HepG2 (cell line): Measurements from ENCODE around the gene RNU4-1. TPM values are rescaled to one million over a fixed set of nuclear protein-coding genes. Genes with fewer than 3 reads are reported as not detected.

Source experiments
- BORCS8-MEF2B ChIP-seq: sonication (generic); formaldehyde crosslinking; IDR thresholded peaks from 2 replicates; pipeline ENCODE4 v1.8.0; 2022; ENCODE audit warnings: mild to moderate bottlenecking, missing genetic modification reagents
- CBX5 ChIP-seq: sonication (generic); formaldehyde crosslinking; IDR thresholded peaks from 2 replicates; pipeline ENCODE4 v1.4.0; 2020; ENCODE audit warnings: missing genetic modification reagents, borderline replicate concordance
- EP300 ChIP-seq, 3 experiments: sonication (generic) in 1 of 3; formaldehyde crosslinking in 1 of 3; IDR thresholded peaks; 2 replicates each; pipeline versions ENCODE4 v1.5.1 to v1.6.1; 2011 to 2020; ENCODE audit warnings: low read depth in 2 of 3, low read length in 2 of 3, borderline replicate concordance in 1 of 3, improper control_type of control experiment in 1 of 3, mild to moderate bottlenecking in 1 of 3, missing genetic modification reagents in 1 of 3, moderate library complexity in 1 of 3
- GATAD2A ChIP-seq: IDR thresholded peaks from 2 replicates; pipeline ENCODE4 v1.6.1; 2016
- HMG20A ChIP-seq: IDR thresholded peaks from 2 replicates; pipeline ENCODE4 v1.6.1; 2016; ENCODE audit warnings: borderline replicate concordance
- MATR3 ChIP-seq: sonication (generic); formaldehyde crosslinking; IDR thresholded peaks from 2 replicates; pipeline ENCODE4 v1.4.0; 2020; ENCODE audit warnings: missing genetic modification reagents
- MYNN ChIP-seq: sonication (generic); formaldehyde crosslinking; IDR thresholded peaks from 2 replicates; pipeline ENCODE4 v1.4.0; 2020; ENCODE audit warnings: mild to moderate bottlenecking, low read depth, missing genetic modification reagents
- SMAD3 ChIP-seq: sonication (generic); formaldehyde crosslinking; IDR thresholded peaks from 2 replicates; pipeline ENCODE4 v1.4.0; 2020; ENCODE audit warnings: missing genetic modification reagents
- TAF1 ChIP-seq: sonication (generic); formaldehyde crosslinking; IDR thresholded peaks from 2 replicates; pipeline ENCODE4 v1.4.0; 2020; ENCODE audit warnings: missing genetic modification reagents
- ZNF235 ChIP-seq: sonication (generic); formaldehyde crosslinking; IDR thresholded peaks from 2 replicates; pipeline ENCODE4 v1.8.1; 2023; ENCODE audit warnings: mild to moderate bottlenecking, missing genetic modification reagents, borderline replicate concordance
- ZNF569 ChIP-seq: sonication (generic); formaldehyde crosslinking; IDR thresholded peaks from 2 replicates; pipeline ENCODE4 v1.5.0; 2020; ENCODE audit warnings: mild to moderate bottlenecking, missing genetic modification reagents, moderate library complexity, borderline replicate concordance
- ZNF883 ChIP-seq: sonication (generic); formaldehyde crosslinking; IDR thresholded peaks from 2 replicates; pipeline ENCODE4 v1.5.1; 2020; ENCODE audit warnings: mild to moderate bottlenecking, missing genetic modification reagents; ENCODE audit errors: not compliant biosample characterization
- polyA plus RNA-seq, 8 experiments: library from polyadenylated mRNA; depleted of rRNA in 3 of 8; stranded (reverse) in 7 of 8; unstranded in 1 of 8; fragments of >200 nt; fragmentation: Illumina TruSeq in 4 of 8; extraction: Trizol in 4 of 8; gene quantifications; 2 replicates each; pipeline versions ENCODE4 v1.2.1 to v1.2.3, GENCODE V29; 2011 to 2016; ENCODE audit warnings: low read depth in 4 of 8, missing spikeins in 1 of 8, mixed read lengths in 1 of 8; ENCODE audit not compliant: insufficient read depth in 1 of 8
- total RNA-seq, 5 experiments: library from RNA; depleted of rRNA; stranded (reverse); fragments of >200 nt; fragmentation: Illumina TruSeq; extraction: Trizol; gene quantifications; 2 replicates each; pipeline ENCODE4 v1.2.3, GENCODE V29; 2016; ENCODE audit warnings: low read depth in 1 of 5
- TF ChIP-seq, protein P1 (sequence below), 2 experiments: sonication (generic) in 1 of 2; formaldehyde crosslinking in 1 of 2; IDR thresholded peaks; 2 replicates each; pipeline versions ENCODE4 v1.6.1 to v1.9.0; 2014 to 2022; ENCODE audit warnings: antibody characterized with exemption in 1 of 2, borderline replicate concordance in 1 of 2, inconsistent platforms in 1 of 2, low read depth in 1 of 2, missing genetic modification reagents in 1 of 2
- TF ChIP-seq, protein P2 (sequence below): sonication (generic); formaldehyde crosslinking; IDR thresholded peaks from 2 replicates; pipeline ENCODE4 v1.5.0; 2020; ENCODE audit warnings: mild to moderate bottlenecking, low read depth, missing genetic modification reagents, borderline replicate concordance
- TF ChIP-seq, protein P3 (sequence below): sonication (generic); formaldehyde crosslinking; IDR thresholded peaks from 2 replicates; pipeline ENCODE4 v1.4.0; 2020; ENCODE audit warnings: mild to moderate bottlenecking, low read depth, missing genetic modification reagents
- TF ChIP-seq, protein P4 (sequence below): IDR thresholded peaks from 2 replicates; pipeline ENCODE4 v1.4.0; 2020; ENCODE audit warnings: mild to moderate bottlenecking, missing genetic modification reagents

RNU4-1 gene
- total and polyA plus RNA-seq, 2 of the 13 experiments (the other 11 are each of a cell fraction or from before 2014, with no cell fraction given) = 7,407 TPM; not detected in 1

DNA sequence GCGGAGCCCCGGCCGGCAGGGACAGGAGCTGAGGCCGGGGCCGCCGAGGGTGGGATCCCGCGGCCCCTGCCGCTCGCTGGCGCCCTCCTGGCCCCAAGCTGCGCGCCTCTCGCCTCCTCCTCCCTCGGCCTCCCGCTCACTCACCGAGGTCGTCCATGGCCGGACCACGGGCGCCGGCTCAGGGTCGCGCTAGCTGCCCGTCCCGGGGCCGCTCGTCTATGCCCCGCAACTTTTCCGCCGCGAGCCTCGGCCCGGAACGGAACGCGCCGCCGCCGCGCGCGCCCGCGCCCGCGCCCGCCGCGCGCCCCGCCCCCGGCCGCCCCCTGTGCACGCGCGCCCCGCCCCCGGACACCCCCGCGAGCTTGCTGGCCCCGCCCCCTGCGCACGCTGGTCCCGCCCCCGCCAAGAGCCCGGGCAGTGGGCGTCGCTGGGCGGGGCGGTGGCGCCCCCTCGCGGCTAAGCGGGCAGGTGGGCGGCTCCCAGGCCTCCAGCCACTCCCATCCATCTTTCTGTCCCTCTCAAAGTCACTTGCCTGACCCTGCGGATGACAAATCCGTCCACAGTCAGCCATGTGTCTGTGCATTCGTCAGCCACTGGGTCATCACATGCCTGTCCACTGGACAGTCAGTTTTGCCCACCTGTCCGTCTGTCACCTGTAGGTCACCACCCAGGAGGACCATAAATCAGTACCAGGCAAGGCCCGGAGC, 27.4 kb downstream of the RNU4-1 start, which contains the start of gene PXN (continued):
- peak; percentile 56; the same call in 1 of the 2 replicates for TF ChIP-seq SMAD3
- TF ChIP-seq GATAD2A = peak; percentile 58
- no peak for TF ChIP-seq ZNF235 (CRISPR knock-in tag)
- TF ChIP-seq, protein P1, sequence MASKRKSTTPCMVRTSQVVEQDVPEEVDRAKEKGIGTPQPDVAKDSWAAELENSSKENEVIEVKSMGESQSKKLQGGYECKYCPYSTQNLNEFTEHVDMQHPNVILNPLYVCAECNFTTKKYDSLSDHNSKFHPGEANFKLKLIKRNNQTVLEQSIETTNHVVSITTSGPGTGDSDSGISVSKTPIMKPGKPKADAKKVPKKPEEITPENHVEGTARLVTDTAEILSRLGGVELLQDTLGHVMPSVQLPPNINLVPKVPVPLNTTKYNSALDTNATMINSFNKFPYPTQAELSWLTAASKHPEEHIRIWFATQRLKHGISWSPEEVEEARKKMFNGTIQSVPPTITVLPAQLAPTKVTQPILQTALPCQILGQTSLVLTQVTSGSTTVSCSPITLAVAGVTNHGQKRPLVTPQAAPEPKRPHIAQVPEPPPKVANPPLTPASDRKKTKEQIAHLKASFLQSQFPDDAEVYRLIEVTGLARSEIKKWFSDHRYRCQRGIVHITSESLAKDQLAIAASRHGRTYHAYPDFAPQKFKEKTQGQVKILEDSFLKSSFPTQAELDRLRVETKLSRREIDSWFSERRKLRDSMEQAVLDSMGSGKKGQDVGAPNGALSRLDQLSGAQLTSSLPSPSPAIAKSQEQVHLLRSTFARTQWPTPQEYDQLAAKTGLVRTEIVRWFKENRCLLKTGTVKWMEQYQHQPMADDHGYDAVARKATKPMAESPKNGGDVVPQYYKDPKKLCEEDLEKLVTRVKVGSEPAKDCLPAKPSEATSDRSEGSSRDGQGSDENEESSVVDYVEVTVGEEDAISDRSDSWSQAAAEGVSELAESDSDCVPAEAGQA (IDR thresholded peaks at IDR 0.05; ENCODE audit: low read depth) = peak; percentile 42; the same call in 1 of the 2 replicates
- TF ChIP-seq, protein P1 (CRISPR knock-in tag; IDR thresholded peaks at IDR 0.05; ENCODE audit: borderline replicate concordance) = no peak
- TF ChIP-seq, protein P2, sequence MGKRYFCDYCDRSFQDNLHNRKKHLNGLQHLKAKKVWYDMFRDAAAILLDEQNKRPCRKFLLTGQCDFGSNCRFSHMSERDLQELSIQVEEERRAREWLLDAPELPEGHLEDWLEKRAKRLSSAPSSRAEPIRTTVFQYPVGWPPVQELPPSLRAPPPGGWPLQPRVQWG (CRISPR knock-in tag) = no peak
- TF ChIP-seq CBX5 (CRISPR knock-in tag) = no peak
- TF ChIP-seq ZNF569 (CRISPR knock-in tag) = no peak
- TF ChIP-seq ZNF883 = no peak
- TF ChIP-seq EP300 (IDR thresholded peaks at IDR 0.05; ENCODE audit: low read depth in 2 of 2, low read length in 2 of 2) = peak in 1 of 2 experiments; percentile 41; a peak in 1 of 4 replicates
- no peak; the same call in 1 of the 2 replicates for TF ChIP-seq EP300 (CRISPR knock-in tag; IDR thresholded peaks at IDR 0.05; ENCODE audit: borderline replicate concordance)
- peak; percentile 48; the same call in 1 of the 2 replicates for TF ChIP-seq BORCS8-MEF2B (CRISPR knock-in tag)
- peak; percentile 27; the same call in 1 of the 2 replicates for TF ChIP-seq TAF1 (CRISPR knock-in tag)
- TF ChIP-seq, protein P3, sequence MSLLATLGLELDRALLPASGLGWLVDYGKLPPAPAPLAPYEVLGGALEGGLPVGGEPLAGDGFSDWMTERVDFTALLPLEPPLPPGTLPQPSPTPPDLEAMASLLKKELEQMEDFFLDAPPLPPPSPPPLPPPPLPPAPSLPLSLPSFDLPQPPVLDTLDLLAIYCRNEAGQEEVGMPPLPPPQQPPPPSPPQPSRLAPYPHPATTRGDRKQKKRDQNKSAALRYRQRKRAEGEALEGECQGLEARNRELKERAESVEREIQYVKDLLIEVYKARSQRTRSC (CRISPR knock-in tag) = no peak
- TF ChIP-seq MYNN (CRISPR knock-in tag) = no peak
- TF ChIP-seq, protein P4, sequence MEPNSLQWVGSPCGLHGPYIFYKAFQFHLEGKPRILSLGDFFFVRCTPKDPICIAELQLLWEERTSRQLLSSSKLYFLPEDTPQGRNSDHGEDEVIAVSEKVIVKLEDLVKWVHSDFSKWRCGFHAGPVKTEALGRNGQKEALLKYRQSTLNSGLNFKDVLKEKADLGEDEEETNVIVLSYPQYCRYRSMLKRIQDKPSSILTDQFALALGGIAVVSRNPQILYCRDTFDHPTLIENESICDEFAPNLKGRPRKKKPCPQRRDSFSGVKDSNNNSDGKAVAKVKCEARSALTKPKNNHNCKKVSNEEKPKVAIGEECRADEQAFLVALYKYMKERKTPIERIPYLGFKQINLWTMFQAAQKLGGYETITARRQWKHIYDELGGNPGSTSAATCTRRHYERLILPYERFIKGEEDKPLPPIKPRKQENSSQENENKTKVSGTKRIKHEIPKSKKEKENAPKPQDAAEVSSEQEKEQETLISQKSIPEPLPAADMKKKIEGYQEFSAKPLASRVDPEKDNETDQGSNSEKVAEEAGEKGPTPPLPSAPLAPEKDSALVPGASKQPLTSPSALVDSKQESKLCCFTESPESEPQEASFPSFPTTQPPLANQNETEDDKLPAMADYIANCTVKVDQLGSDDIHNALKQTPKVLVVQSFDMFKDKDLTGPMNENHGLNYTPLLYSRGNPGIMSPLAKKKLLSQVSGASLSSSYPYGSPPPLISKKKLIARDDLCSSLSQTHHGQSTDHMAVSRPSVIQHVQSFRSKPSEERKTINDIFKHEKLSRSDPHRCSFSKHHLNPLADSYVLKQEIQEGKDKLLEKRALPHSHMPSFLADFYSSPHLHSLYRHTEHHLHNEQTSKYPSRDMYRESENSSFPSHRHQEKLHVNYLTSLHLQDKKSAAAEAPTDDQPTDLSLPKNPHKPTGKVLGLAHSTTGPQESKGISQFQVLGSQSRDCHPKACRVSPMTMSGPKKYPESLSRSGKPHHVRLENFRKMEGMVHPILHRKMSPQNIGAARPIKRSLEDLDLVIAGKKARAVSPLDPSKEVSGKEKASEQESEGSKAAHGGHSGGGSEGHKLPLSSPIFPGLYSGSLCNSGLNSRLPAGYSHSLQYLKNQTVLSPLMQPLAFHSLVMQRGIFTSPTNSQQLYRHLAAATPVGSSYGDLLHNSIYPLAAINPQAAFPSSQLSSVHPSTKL (CRISPR knock-in tag) = peak; percentile 57
- TF ChIP-seq HMG20A = peak; percentile 19; the same call in 1 of the 2 replicates
- no peak for TF ChIP-seq MATR3 (CRISPR knock-in tag)
